ENCODE measurements around the gene RASL10B.

The RASL10B gene

DNA sequence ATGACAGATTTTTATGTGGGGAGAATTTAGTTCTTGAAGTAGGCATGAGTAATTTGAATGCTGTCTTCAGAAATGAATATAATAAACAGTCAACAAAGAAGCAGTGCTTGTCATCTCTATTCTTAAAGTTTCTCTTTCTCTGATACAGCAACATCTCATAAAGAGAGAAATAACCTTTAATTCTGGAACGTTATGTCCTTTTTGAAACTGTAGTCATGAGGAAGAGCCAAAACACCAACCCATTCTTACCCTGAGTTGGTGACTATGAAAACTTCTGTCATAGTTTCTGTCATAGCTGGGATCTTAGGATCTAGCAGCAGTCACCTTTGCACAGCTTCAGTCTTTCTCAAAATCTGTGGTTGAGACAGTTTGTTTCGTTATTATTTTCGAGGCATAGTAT is 15.3 kb upstream of the RASL10B start:
- no peaks in the 10 kb centered on the region for H3K27me3 ChIP-seq (ENCODE audit: control insufficient read depth, low read length)
- no peak overlapping the region for H3K4me2 ChIP-seq (ENCODE audit: low read length)
- H3K4me1 ChIP-seq (ENCODE audit: control insufficient read depth, low read length), result peaks cover 4% of the 10 kb centered on the region; the same call in 1 of the 2 replicates
- no peaks in the 10 kb centered on the region for H3K9me2 ChIP-seq (replicated peaks; ENCODE audit: control insufficient read depth, low read length)
- no peaks in the 10 kb centered on the region; the same call in 1 of the 2 replicates for H4K20me1 ChIP-seq (ENCODE audit: control insufficient read depth, insufficient read depth, low read depth, low read length)
- no peaks in the 10 kb centered on the region for H3K9me3 ChIP-seq (ENCODE audit: control insufficient read depth, insufficient read depth, low read length)
- no peaks in the 10 kb centered on the region for H3F3A ChIP-seq (ENCODE audit: control insufficient read depth, insufficient read depth)
- no peak overlapping the region for H3K27ac ChIP-seq (ENCODE audit: low read depth, low read length)
- peaks cover 28% of the 10 kb centered on the region for H3K36me3 ChIP-seq (ENCODE audit: control insufficient read depth, low read length)
- H3K79me2 ChIP-seq (ENCODE audit: control insufficient read depth, low read length), result no peaks in the 10 kb centered on the region
- TF ChIP-seq, protein P1, sequence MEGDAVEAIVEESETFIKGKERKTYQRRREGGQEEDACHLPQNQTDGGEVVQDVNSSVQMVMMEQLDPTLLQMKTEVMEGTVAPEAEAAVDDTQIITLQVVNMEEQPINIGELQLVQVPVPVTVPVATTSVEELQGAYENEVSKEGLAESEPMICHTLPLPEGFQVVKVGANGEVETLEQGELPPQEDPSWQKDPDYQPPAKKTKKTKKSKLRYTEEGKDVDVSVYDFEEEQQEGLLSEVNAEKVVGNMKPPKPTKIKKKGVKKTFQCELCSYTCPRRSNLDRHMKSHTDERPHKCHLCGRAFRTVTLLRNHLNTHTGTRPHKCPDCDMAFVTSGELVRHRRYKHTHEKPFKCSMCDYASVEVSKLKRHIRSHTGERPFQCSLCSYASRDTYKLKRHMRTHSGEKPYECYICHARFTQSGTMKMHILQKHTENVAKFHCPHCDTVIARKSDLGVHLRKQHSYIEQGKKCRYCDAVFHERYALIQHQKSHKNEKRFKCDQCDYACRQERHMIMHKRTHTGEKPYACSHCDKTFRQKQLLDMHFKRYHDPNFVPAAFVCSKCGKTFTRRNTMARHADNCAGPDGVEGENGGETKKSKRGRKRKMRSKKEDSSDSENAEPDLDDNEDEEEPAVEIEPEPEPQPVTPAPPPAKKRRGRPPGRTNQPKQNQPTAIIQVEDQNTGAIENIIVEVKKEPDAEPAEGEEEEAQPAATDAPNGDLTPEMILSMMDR (IDR thresholded peaks at IDR 0.05; ENCODE audit: low read depth, low read length, poor library complexity, severe bottlenecking), result no peak
- no peak for TF ChIP-seq EZH2phosphoT487 (IDR thresholded peaks at IDR 0.05; ENCODE audit: borderline replicate concordance, low read length)
- H3K4me3 ChIP-seq (ENCODE audit: low read length), result no peak overlapping the region

DNA sequence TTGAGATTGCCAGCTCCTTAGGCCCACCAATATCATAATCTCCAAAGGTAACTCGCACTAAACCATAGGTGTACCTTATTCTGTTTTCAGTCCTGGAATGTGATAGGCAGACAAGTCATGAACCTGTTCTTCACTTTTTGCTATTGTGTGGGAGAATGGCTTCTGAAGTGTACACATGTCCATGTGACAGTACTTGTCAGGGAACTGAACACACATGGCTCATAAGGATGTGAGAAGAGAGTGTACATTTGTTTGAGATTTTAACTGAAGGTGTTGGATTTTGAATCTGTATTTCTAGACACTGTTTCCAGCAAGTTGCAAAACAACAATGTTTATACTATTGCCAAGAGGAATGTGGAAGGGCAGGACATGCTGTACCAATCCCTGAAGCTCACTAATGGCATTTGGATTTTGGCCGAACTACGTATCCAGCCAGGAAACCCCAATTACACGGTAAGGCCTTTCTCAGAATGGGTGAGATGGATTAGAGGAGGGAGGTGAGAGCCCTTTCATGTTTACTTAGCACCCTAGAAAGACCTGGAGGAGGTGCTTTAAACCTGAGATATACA is 14.5 kb upstream of the RASL10B start:
- Histone ChIP-seq H3F3A (ENCODE audit: control insufficient read depth, insufficient read depth) (no peaks in the 10 kb centered on the region), H4K20me1 (ENCODE audit: control insufficient read depth, insufficient read depth, low read depth, low read length) (no peaks in the 10 kb centered on the region; the same call in 1 of the 2 replicates), H3K79me2 (ENCODE audit: control insufficient read depth, low read length) (no peaks in the 10 kb centered on the region), H3K36me3 (ENCODE audit: control insufficient read depth, low read length) (peaks cover 28% of the 10 kb centered on the region), H3K9me2 (replicated peaks; ENCODE audit: control insufficient read depth, low read length) (no peaks in the 10 kb centered on the region), H3K27ac (ENCODE audit: low read depth, low read length) (no peak overlapping the region), H3K4me2 (ENCODE audit: low read length) (no peak overlapping the region), H3K27me3 (ENCODE audit: control insufficient read depth, low read length) (no peaks in the 10 kb centered on the region), H3K4me3 (ENCODE audit: low read length) (no peak overlapping the region), H3K4me1 (ENCODE audit: control insufficient read depth, low read length) (peaks cover 4% of the 10 kb centered on the region; the same call in 1 of the 2 replicates), H3K9me3 (ENCODE audit: control insufficient read depth, insufficient read depth, low read length) (no peaks in the 10 kb centered on the region)
- no peak for TF ChIP-seq EZH2phosphoT487 (IDR thresholded peaks at IDR 0.05; ENCODE audit: borderline replicate concordance, low read length)
- TF ChIP-seq, protein P1 (IDR thresholded peaks at IDR 0.05; ENCODE audit: low read depth, low read length, poor library complexity, severe bottlenecking), result no peak

DNA sequence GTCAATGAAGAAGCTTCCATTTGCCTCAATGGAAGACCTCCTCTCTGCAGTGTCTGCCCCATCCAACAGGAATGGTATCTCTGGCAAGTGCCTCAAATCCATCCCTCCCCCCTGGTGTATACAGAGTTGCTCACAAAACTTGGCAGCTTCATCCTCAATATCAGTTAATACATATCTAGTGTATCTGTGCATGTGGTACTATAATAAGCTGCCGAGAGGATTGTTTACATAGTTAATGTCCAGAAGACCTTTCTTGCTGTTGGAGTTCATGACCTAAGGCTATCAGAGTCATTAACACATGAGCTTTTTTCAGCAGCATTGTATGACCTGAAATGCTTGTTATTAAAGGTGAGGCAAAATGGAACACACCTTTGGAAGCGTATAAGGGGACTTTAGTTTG is 14.0 kb upstream of the RASL10B start:
- Histone ChIP-seq H3K4me3 (ENCODE audit: low read length) (no peak overlapping the region), H3K9me2 (replicated peaks; ENCODE audit: control insufficient read depth, low read length) (no peaks in the 10 kb centered on the region), H4K20me1 (ENCODE audit: control insufficient read depth, insufficient read depth, low read depth, low read length) (no peaks in the 10 kb centered on the region; the same call in 1 of the 2 replicates), H3K27ac (ENCODE audit: low read depth, low read length) (no peak overlapping the region), H3K36me3 (ENCODE audit: control insufficient read depth, low read length) (peaks cover 28% of the 10 kb centered on the region), H3K79me2 (ENCODE audit: control insufficient read depth, low read length) (no peaks in the 10 kb centered on the region), H3K4me2 (ENCODE audit: low read length) (no peak overlapping the region), H3K4me1 (ENCODE audit: control insufficient read depth, low read length) (peaks cover 4% of the 10 kb centered on the region; the same call in 1 of the 2 replicates), H3F3A (ENCODE audit: control insufficient read depth, insufficient read depth) (no peaks in the 10 kb centered on the region), H3K9me3 (ENCODE audit: control insufficient read depth, insufficient read depth, low read length) (no peaks in the 10 kb centered on the region), H3K27me3 (ENCODE audit: control insufficient read depth, low read length) (no peaks in the 10 kb centered on the region)
- TF ChIP-seq, protein P1 (IDR thresholded peaks at IDR 0.05; ENCODE audit: low read depth, low read length, poor library complexity, severe bottlenecking), result no peak
- TF ChIP-seq EZH2phosphoT487 (IDR thresholded peaks at IDR 0.05; ENCODE audit: borderline replicate concordance, low read length), result no peak

Data from DOHH2 (cell line).